Endothelial cell of umbilical vein (primary cell): Measurements from ENCODE around the gene CCT5. TPM values are rescaled to one million over a fixed set of nuclear protein-coding genes. Genes with fewer than 3 reads are reported as not detected.

Experiments used
- BruUV-seq: library from RNA; stranded (reverse); fragments of 400-500 nt; replicated peaks from 2 replicates; lab custom pipeline; 2021; lab: Mats Ljungman, UMichigan
- CTCF ChIA-PET: fragments of 300-600, 350-600 bp; sonication (Branson Sonifier 250); formaldehyde crosslinking; loops from one replicate; lab custom pipeline; 2021; ENCODE audit warnings: antibody characterized with exemption, inconsistent platforms; lab: Charles Lee
- POLR2A ChIA-PET: fragments of 300-600, 350-600 bp; sonication (Branson Sonifier 250); formaldehyde crosslinking; loops from one replicate; lab custom pipeline; 2021; ENCODE audit warnings: antibody characterized with exemption, inconsistent platforms; lab: Charles Lee
- DNase-seq: peaks from one replicate; pipeline ENCODE4 v3.0.0-alpha.2; 2011; ENCODE audit warnings: low read depth, low spot score
- FAIRE-seq: peaks from 2 replicates; lab custom pipeline; 2011; peaks lifted over from hg19 to GRCh38; lab: Jason Lieb, UNC
- H2AFZ ChIP-seq: 2 replicates; pipeline ENCODE4 v1.6.0; 2012; ENCODE audit warnings: low read depth, low read length, control low read depth, inconsistent platforms
- H3K27ac ChIP-seq: 2 replicates; pipeline ENCODE4 v1.5.1; 2011; ENCODE audit warnings: low read depth, mild to moderate bottlenecking, control low read depth, low read length, moderate library complexity; ENCODE audit not compliant: insufficient read depth
- H3K27me3 ChIP-seq, 2 experiments: 2 replicates each; pipeline versions ENCODE4 v1.6.0 to v1.6.1; 2011; ENCODE audit warnings: low read length in 2 of 2, mixed read lengths in 1 of 2; ENCODE audit not compliant: control insufficient read depth in 2 of 2, insufficient read depth in 2 of 2
- H3K36me3 ChIP-seq, 2 experiments: 2 replicates in 1 of 2; 3 replicates in 1 of 2; pipeline ENCODE4 v1.5.1; 2011; ENCODE audit warnings: low read length in 2 of 2, mild to moderate bottlenecking in 1 of 2, moderate library complexity in 1 of 2; ENCODE audit not compliant: control insufficient read depth in 2 of 2, insufficient read depth in 2 of 2; ENCODE audit errors: extremely low read depth in 1 of 2
- H3K4me1 ChIP-seq: 3 replicates; pipeline ENCODE4 v1.5.1; 2011; ENCODE audit warnings: mild to moderate bottlenecking, low read length; ENCODE audit not compliant: control insufficient read depth, insufficient read depth; ENCODE audit errors: extremely low read depth
- H3K4me2 ChIP-seq: 2 replicates; pipeline ENCODE4 v1.6.1; 2011; ENCODE audit warnings: low read length, control low read depth, mixed read lengths; ENCODE audit not compliant: insufficient read depth
- H3K4me3 ChIP-seq, 3 experiments: fragments of 200-600 bp in 1 of 3; sonication (generic), shearing (Covaris generic) in 1 of 3; replicated peaks in 1 of 3; 2 replicates each; pipeline ENCODE4 v1.5.1; 2011 to 2016; ENCODE audit warnings: control low read depth in 3 of 3, low read length in 3 of 3, mild to moderate bottlenecking in 2 of 3, inconsistent platforms in 1 of 3, low read depth in 1 of 3, moderate library complexity in 1 of 3; ENCODE audit not compliant: insufficient read depth in 1 of 3
- H3K79me2 ChIP-seq: 2 replicates; pipeline ENCODE4 v1.6.0; 2012; ENCODE audit warnings: low read length, inconsistent platforms; ENCODE audit not compliant: control insufficient read depth, insufficient read depth
- H3K9ac ChIP-seq: replicated peaks from 2 replicates; pipeline ENCODE3; 2011; ENCODE audit warnings: low read length, control low read depth; ENCODE audit not compliant: insufficient read depth; ENCODE audit errors: extremely low read depth
- H3K9me1 ChIP-seq: replicated peaks from 3 replicates; pipeline ENCODE4 v1.6.0; 2011; ENCODE audit warnings: mild to moderate bottlenecking, low read length; ENCODE audit not compliant: control insufficient read depth, insufficient read depth; ENCODE audit errors: extremely low read depth
- H3K9me3 ChIP-seq: replicated peaks from 2 replicates; pipeline ENCODE4 v1.5.1; 2012; ENCODE audit warnings: low read length, inconsistent platforms; ENCODE audit not compliant: control insufficient read depth, insufficient read depth
- H4K20me1 ChIP-seq: replicated peaks from 2 replicates; pipeline ENCODE3; 2011; ENCODE audit warnings: mild to moderate bottlenecking, low read length; ENCODE audit not compliant: control insufficient read depth, insufficient read depth; ENCODE audit errors: extremely low read depth
- EZH2 ChIP-seq: IDR thresholded peaks from 2 replicates; pipeline ENCODE4 v1.6.1; 2012; ENCODE audit warnings: borderline replicate concordance, low read depth, mild to moderate bottlenecking, moderate library complexity, low read length, inconsistent platforms; ENCODE audit not compliant: severe bottlenecking
- FOS ChIP-seq: IDR thresholded peaks from 2 replicates; pipeline ENCODE4 v1.6.1; 2011; ENCODE audit warnings: mild to moderate bottlenecking, low read length, moderate library complexity, borderline replicate concordance; ENCODE audit not compliant: insufficient read depth
- GATA2 ChIP-seq: IDR thresholded peaks from 2 replicates; pipeline ENCODE4 v1.7.0; 2011; ENCODE audit warnings: low read depth, mild to moderate bottlenecking, moderate library complexity, mixed read lengths, low read length; ENCODE audit not compliant: insufficient read length, insufficient read depth
- JUN ChIP-seq: IDR thresholded peaks from 2 replicates; pipeline ENCODE4 v1.6.1; 2011; ENCODE audit warnings: borderline replicate concordance, low read depth; ENCODE audit not compliant: insufficient read length, insufficient read depth
- MYC ChIP-seq: IDR thresholded peaks from one replicate; pipeline ENCODE4 v1.6.1; 2011; ENCODE audit warnings: mild to moderate bottlenecking, low read depth, low read length
- POLR2A ChIP-seq: IDR thresholded peaks from 2 replicates; pipeline ENCODE4 v1.6.1; 2012; ENCODE audit warnings: low read depth, mild to moderate bottlenecking, control low read depth, low read length
- POLR2AphosphoS5 ChIP-seq: IDR thresholded peaks from 2 replicates; pipeline ENCODE4 v1.6.1; 2012; ENCODE audit warnings: low read depth, mild to moderate bottlenecking, control low read depth, low read length, moderate library complexity; ENCODE audit not compliant: insufficient read depth
- dilution Hi-C: fragments of 300-500 bp; cut with MboI; formaldehyde crosslinking; loops from one replicate; pipeline ENCODE4 v1.15.0; 2019; ENCODE audit warnings: low sequenced_read_pairs; ENCODE audit not compliant: extremely low pct_ligation_motif_present
- intact Hi-C: fragments of 100-400 bp; cut with micrococcal nuclease; formaldehyde crosslinking; loops from one replicate; pipeline ENCODE4 v1.10.0; 2022
- polyA plus RNA-seq, 4 experiments: library from polyadenylated mRNA; depleted of rRNA in 3 of 4; stranded (reverse) in 3 of 4; unstranded in 1 of 4; fragments of >200 nt; gene quantifications; 2 replicates each; pipeline versions ENCODE4 v1.2.1 to v1.2.3, GENCODE V29; 2011 to 2012; ENCODE audit warnings: missing spikeins in 1 of 4
- total RNA-seq: library from RNA; stranded (reverse); gene quantifications from 2 replicates; pipeline ENCODE4 v1.2.3, GENCODE V29; 2021
- TF ChIP-seq, protein P1 (sequence below), 2 donors: IDR thresholded peaks; 1 replicate in 1 of 2; 2 replicates in 1 of 2; pipeline ENCODE4 v1.5.1; 2011; ENCODE audit warnings: low read length in 2 of 2, mild to moderate bottlenecking in 2 of 2, moderate library complexity in 2 of 2, control low read depth in 1 of 2, inconsistent platforms in 1 of 2, low read depth in 1 of 2; ENCODE audit not compliant: insufficient read depth in 1 of 2; ENCODE audit errors: extremely low read depth in 1 of 2
- TF ChIP-seq, protein P2 (sequence below): IDR thresholded peaks from 2 replicates; pipeline ENCODE4 v1.6.1; 2011; ENCODE audit not compliant: insufficient read depth, insufficient read length

CCT5 gene
- total and polyA plus RNA-seq, 2 donors (not counting 3 experiments of a cell fraction or from before 2014, with no cell fraction given) = 323 to 386 TPM

DNA sequence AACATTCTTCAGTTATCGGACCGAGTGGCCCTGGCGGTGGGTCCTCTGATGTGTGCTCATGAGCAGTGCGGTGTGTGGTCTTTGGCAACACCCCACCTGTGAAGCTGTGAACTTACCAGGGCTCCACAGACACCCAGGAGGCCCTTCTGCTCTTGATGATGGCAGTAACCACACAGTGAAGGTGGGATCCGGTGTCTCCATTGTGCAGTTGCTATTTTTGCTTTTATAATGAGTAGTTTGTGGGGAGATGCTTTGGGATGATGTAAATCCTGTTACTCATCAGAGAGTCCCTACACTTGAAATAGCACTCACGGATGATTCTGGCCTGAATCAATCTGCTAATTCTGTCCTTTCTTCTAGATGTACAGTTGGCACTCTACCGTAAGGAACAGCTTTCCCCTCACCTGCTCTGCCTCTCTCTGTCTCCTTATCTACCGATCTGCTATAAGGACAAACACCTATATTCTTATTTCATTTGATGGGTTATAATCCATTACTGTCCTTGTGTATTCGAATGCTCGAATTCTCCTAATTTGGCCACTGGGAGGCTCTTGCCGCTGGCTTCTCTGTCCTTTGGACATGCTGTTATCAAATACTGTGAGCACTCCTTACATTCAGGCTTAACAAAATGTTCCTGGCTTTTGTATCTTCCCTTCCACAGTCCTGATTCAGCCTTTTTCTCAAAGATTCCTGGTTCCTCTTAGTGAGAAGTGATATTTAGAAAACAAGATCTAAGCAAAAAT is 20.6 kb upstream of the CCT5 start:
- ChIA-PET CTCF (no interaction called here), POLR2A (no interaction called here)
- dilution Hi-C loops (no loop called here), intact Hi-C loops (no loop called here)
- H3K27me3 ChIP-seq = no peaks in the 10 kb centered on the region
- FAIRE-seq (no peak), DNase-seq (no peak)
- H3K79me2 ChIP-seq = no peaks in the 10 kb centered on the region
- H3K9ac ChIP-seq = no peak overlapping the region
- no peaks in the 10 kb centered on the region for H3K9me1 ChIP-seq
- H3K4me3 ChIP-seq = no peak overlapping the region
- BruUV-seq = no TSS peak
- H3K4me1 ChIP-seq = peaks cover 5% of the 10 kb centered on the region
- H2AFZ ChIP-seq = no peak overlapping the region
- TF ChIP-seq MYC (no peak), POLR2A (no peak), EZH2 (no peak), GATA2 (no peak), FOS (no peak), JUN (no peak), POLR2AphosphoS5 (no peak)
- TF ChIP-seq, protein P1, sequence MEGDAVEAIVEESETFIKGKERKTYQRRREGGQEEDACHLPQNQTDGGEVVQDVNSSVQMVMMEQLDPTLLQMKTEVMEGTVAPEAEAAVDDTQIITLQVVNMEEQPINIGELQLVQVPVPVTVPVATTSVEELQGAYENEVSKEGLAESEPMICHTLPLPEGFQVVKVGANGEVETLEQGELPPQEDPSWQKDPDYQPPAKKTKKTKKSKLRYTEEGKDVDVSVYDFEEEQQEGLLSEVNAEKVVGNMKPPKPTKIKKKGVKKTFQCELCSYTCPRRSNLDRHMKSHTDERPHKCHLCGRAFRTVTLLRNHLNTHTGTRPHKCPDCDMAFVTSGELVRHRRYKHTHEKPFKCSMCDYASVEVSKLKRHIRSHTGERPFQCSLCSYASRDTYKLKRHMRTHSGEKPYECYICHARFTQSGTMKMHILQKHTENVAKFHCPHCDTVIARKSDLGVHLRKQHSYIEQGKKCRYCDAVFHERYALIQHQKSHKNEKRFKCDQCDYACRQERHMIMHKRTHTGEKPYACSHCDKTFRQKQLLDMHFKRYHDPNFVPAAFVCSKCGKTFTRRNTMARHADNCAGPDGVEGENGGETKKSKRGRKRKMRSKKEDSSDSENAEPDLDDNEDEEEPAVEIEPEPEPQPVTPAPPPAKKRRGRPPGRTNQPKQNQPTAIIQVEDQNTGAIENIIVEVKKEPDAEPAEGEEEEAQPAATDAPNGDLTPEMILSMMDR (IDR thresholded peaks at IDR 0.05; ENCODE audit: extremely low read depth in 1 of 2, insufficient read depth in 1 of 2, low read depth in 1 of 2, low read length in 2 of 2) = no peak
- TF ChIP-seq, protein P2, sequence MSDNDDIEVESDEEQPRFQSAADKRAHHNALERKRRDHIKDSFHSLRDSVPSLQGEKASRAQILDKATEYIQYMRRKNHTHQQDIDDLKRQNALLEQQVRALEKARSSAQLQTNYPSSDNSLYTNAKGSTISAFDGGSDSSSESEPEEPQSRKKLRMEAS = no peak
- no peak overlapping the region for H3K4me2 ChIP-seq
- no peaks in the 10 kb centered on the region for H3K9me3 ChIP-seq
- no peak overlapping the region for H3K27ac ChIP-seq
- no peaks in the 10 kb centered on the region for H4K20me1 ChIP-seq
- peaks cover 0 to under 1% of the 10 kb centered on the region in 2 experiments for H3K36me3 ChIP-seq
